ENCODE measurements around the gene TCP10L.
A peak's percentile ranks its signal among the peaks of the same experiment; 100 is the strongest.

DNA sequence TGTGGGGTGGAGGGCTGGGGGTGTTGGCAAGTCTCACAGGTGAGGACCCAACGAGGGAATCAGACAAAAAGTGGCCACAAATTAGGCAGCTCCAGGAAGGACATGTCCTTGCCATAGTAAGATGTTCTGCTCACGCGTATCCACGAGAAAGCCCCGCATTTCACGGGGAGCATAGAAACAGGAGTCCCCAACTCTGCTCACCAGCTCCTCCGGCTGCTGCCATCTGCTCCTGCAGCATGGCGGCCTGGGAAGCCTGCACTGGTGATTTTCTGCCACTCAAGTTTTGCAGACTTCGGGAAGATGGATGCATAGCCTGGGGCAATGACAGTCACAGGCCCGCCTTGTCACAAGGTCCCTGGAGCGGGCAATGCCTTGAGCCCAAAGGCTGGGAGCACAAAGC is 9.3 kb downstream of the TCP10L start:
- TF ChIP-seq YY1 (IDR thresholded peaks at IDR 0.05; ENCODE audit: low read depth, low read length), result no peak
- TF ChIP-seq, protein P1, sequence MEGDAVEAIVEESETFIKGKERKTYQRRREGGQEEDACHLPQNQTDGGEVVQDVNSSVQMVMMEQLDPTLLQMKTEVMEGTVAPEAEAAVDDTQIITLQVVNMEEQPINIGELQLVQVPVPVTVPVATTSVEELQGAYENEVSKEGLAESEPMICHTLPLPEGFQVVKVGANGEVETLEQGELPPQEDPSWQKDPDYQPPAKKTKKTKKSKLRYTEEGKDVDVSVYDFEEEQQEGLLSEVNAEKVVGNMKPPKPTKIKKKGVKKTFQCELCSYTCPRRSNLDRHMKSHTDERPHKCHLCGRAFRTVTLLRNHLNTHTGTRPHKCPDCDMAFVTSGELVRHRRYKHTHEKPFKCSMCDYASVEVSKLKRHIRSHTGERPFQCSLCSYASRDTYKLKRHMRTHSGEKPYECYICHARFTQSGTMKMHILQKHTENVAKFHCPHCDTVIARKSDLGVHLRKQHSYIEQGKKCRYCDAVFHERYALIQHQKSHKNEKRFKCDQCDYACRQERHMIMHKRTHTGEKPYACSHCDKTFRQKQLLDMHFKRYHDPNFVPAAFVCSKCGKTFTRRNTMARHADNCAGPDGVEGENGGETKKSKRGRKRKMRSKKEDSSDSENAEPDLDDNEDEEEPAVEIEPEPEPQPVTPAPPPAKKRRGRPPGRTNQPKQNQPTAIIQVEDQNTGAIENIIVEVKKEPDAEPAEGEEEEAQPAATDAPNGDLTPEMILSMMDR (IDR thresholded peaks at IDR 0.05; ENCODE audit: control extremely low read depth in 1 of 3, insufficient read depth in 1 of 3, low read depth in 1 of 3, low read length in 3 of 3), result peak; percentile 17 to 50 (median 23); a peak in 3 of 4 replicates
- no peak for TF ChIP-seq EP300 (IDR thresholded peaks at IDR 0.05; ENCODE audit: borderline replicate concordance in 1 of 2, low read depth in 2 of 2, low read length in 2 of 2)
- no peak for TF ChIP-seq MAX (IDR thresholded peaks at IDR 0.05)
- TF ChIP-seq EGR1 (IDR thresholded peaks at IDR 0.05; ENCODE audit: borderline replicate concordance, low read depth, low read length), result no peak
- no peak for TF ChIP-seq HDAC6 (IDR thresholded peaks at IDR 0.05; ENCODE audit: low read depth, low read length)
- TF ChIP-seq BACH1 (IDR thresholded peaks at IDR 0.05; ENCODE audit: low read length), result no peak
- TF ChIP-seq GTF2F1 (IDR thresholded peaks at IDR 0.05; ENCODE audit: borderline replicate concordance, low read depth, low read length), result no peak
- TF ChIP-seq GABPA (IDR thresholded peaks at IDR 0.05; ENCODE audit: borderline replicate concordance, insufficient read depth, low read length), result no peak
- TF ChIP-seq POLR2AphosphoS5 (IDR thresholded peaks at IDR 0.05; ENCODE audit: low read depth, low read length), result no peak
- TF ChIP-seq POLR2A (IDR thresholded peaks at IDR 0.05; ENCODE audit: control extremely low read depth in 1 of 2, low read depth in 2 of 2, low read length in 2 of 2), result no peak
- TF ChIP-seq JUN (IDR thresholded peaks at IDR 0.05; ENCODE audit: low read depth, low read length), result no peak
- no peak for TF ChIP-seq SRF (IDR thresholded peaks at IDR 0.05; ENCODE audit: low read depth, low read length)
- TF ChIP-seq RFX5 (IDR thresholded peaks at IDR 0.05; ENCODE audit: borderline replicate concordance, low read depth, low read length), result no peak

Data from H1 (cell line).